GM12865 (cell line): ENCODE results near the gene GTPBP1.

ENCODE experiments used
- DNase-seq: peaks from one replicate; pipeline ENCODE4 v3.0.0; 2010; ENCODE audit warnings: low read depth
- H3K4me3 ChIP-seq: 2 replicates; pipeline ENCODE4 v1.5.1; 2011; ENCODE audit warnings: mild to moderate bottlenecking, low read depth, low read length, control low read depth
- TF ChIP-seq, protein P1 (sequence below): IDR thresholded peaks from 2 replicates; pipeline ENCODE4 v1.5.1; 2011; ENCODE audit warnings: low read length, control low read depth, low read depth, inconsistent platforms; ENCODE audit not compliant: insufficient read depth; ENCODE audit errors: missing control alignments

Gene GTPBP1

DNA sequence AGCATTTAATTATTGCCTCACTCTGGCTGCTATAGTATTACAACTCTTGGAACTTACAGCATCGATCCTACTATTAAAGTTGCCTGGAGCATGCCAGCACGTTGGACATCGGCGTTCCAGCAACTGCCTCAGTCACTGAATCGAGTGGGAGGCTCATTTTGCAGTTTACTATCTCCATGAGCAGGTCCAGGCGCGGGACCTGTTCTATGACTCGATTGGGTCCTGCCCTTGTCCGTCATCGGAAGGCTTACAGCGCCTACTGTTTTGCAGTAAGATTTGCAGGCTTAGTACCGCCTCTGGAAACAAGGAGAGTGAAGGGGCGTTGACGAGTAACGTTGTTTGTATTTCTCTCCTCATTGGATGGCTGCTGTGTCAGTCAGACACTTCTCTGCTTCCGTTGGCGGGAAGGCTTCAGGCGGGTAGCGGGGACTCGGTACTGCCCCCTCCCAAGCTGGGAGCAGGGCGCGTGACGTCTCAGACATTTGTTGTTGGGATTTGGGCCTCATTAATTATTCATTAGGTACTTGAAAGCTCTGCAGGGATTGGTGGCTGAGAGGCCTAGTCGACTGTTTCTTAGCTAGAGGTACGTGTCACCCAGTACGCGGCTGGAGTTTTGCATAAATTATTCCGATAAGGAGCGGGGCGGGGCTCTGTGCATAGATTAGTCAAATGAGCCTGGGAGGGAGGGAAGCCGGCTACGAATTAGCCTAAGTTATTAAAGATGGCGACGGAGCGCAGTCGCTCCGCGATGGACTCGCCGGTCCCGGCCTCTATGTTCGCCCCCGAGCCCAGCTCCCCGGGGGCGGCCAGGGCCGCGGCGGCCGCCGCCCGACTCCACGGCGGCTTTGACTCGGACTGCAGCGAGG lies at the start of gene GTPBP1:
Gene GTPBP1, plus strand, starts transcription at position 710 of the 866 bp plus-strand sequence. Its CDS starts 12 bp downstream, at position 722.
- peak; percentile 100 for DNase-seq
- peak within 1 kb of the TSS; percentile 79 for H3K4me3 ChIP-seq
- TF ChIP-seq, protein P1, sequence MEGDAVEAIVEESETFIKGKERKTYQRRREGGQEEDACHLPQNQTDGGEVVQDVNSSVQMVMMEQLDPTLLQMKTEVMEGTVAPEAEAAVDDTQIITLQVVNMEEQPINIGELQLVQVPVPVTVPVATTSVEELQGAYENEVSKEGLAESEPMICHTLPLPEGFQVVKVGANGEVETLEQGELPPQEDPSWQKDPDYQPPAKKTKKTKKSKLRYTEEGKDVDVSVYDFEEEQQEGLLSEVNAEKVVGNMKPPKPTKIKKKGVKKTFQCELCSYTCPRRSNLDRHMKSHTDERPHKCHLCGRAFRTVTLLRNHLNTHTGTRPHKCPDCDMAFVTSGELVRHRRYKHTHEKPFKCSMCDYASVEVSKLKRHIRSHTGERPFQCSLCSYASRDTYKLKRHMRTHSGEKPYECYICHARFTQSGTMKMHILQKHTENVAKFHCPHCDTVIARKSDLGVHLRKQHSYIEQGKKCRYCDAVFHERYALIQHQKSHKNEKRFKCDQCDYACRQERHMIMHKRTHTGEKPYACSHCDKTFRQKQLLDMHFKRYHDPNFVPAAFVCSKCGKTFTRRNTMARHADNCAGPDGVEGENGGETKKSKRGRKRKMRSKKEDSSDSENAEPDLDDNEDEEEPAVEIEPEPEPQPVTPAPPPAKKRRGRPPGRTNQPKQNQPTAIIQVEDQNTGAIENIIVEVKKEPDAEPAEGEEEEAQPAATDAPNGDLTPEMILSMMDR: no peak

DNA sequence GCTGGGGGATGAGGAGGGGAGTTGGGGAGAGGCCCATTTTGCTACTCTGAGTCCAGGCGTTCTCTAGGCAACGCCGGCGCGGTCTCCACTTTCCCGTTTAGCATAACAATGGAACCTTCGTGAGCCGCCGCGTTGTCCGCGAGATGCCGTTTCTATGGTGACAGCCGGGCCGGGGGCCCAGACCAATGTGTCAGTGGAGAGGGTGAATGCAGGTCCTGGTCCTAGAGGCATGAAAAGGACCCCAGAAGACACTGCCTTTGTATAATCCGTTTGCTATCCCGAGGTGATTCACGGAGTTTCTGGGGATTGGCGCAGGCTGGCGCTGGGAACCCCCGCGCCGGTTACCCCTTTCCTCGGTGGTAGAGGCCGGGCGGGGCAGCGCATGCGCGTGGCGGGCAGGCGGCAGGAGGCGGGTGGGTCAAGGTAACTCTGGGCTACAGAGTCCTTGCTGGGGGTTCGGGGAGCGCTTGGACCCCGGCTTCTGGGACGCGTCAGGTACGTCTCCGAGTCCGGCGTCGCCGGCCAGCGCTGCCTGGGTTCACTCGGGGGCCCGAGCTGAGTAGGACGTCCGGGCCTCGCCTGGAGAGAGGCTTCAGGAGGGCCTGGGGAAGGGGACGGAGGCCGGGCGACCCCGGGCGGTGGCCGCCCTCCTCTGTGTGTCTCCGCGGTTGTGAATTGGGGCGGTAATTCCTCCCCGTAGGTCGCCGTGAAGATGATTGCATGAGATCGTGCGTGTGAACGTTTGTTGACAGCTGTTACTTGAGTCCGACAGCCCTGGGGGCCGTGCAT lies 49.3 kb upstream of the GTPBP1 start, which contains the start of the genes CBY1 and FAM227A:
Gene CBY1, plus strand, starts transcription at position 383 of the 789 bp plus-strand sequence. CDS start 11,417 bp downstream, outside the sequence.
Gene FAM227A, minus strand, starts transcription at position 137 of the 789 bp plus-strand sequence. CDS start 6,224 bp downstream, outside the sequence.
- DNase-seq: peak; percentile 90
- peak within 1 kb of the TSS; percentile 80 for H3K4me3 ChIP-seq
- TF ChIP-seq, protein P1: no peak

DNA sequence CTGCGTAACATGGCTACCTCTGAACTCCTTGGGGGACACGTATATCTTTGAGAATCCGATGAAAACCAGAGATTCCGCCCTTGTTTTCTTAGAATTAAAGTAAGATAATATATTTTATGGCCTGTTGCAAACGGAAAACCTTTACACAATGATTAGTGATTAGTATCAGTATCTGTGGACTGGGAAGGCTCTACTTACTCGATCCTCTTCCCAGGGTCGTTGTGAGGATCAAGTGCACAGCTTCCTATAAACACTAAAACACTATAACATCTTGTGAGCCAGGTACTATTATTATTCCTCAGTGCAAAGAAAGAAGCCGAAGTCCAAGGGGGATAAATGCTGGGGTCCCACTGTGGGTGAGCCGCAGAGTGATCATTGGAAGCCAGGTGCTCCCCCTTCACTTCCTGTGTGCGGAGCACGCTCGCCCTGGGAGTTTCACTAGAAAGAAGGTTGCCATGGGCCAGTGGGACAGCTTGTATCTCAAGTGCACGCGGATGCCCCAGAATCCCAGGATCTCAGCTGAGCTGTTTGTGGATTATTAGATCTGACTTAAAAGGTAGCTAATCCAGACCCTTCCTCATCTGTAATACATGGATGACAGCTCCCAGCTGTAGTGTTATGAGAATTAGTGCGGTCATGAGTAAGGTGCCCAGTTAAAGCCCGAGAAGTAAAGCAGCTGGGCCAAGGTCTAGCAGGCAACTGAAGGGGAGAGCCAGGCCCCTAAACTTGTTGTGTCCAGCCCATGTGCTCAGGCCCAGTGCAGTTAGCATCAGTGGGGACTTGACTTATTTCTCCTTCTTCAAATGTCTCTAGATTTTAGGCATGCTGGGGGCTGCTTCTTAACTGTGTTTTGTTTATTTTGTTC lies 48.5 kb upstream of the GTPBP1 start:
- TF ChIP-seq, protein P1: no peak

DNA sequence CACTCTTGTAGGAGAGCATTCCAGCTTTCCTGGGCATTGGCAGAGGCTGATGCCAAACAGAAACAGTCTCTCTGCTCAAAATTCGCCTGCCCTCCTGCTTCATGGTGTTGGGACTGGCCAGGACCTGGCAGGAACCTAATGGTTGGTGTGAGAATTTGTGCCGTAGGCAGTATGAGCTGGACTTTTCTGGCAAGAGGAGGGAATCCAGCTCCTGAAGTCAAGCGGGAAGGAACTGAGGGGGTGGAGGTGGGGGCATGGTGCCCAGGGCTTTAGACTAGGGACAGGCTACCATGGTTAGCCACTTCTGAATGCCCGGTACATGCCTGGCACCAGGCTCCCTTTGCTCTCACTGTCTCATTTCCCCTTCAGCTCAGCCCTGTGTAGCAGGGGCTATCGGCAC lies 30.9 kb upstream of the GTPBP1 start:
- TF ChIP-seq, protein P1: no peak
- no peak for DNase-seq
- H3K4me3 ChIP-seq: no peak overlapping the region

More for the DNA sequence above, 48.5 kb upstream of the GTPBP1 start:
- DNase-seq: peak; percentile 69
- H3K4me3 ChIP-seq: peak overlapping the region; percentile 80

DNA sequence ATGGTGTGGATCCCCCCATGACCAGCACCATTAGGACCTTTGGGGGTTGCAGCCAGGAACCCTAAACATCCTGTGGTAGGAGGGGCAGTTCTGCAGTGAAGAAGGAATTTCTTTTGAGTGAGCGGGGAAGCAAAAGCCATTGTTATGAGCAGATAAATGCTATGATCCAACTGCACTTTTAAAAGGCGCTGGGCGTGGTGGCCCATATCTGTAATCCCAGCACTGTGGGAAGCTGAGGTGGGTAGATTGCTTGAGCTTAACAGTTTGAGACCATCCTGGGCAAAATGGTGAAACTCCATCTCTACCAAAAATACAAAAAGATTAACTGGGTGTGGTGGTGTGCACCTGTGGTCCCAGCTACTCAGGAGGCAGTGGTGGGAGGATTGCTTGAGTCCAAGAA lies 29.9 kb upstream of the GTPBP1 start:
- no peak overlapping the region for H3K4me3 ChIP-seq
- DNase-seq: no peak
- TF ChIP-seq, protein P1: no peak

DNA sequence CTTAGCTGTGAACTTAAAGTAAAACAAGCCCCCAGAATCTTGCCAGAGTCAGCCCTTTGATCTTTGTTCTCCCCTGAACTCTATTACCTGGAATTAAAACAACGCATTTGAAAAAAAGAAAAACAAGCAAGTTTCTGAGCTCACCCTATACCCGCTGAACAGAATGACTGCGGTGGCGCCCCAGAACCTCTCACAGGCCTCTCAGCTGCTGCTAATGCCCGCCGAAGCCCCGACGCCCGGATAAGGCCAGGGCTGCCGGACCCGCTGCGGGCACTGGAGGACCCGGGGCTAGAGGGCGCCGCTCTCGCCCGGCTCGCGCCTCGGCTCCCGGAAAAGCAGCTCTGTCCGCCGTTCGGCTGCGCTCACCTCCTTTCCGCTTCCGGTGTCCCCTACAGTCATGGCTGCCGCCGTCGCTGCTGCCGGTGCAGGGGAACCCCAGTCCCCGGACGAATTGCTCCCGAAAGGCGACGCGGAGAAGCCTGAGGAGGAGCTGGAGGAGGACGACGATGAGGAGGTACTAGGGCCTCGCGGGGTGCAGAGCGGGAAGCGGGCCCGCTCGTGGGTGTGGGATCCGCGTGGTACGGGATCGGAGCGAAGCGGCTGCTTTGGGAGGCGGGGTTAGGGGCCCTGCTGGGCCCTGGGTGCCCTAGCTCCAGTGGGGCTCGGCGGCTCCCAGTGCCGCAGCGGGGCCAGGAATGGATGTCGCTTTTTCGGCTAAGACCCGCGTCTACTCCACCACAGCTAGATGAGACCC lies 24.0 kb upstream of the GTPBP1 start, which contains the start of gene TOMM22:
Gene TOMM22, plus strand, starts transcription at position 376 of the 754 bp plus-strand sequence. Its CDS starts 22 bp downstream, at position 398.
- peak; percentile 93 for DNase-seq
- H3K4me3 ChIP-seq: peak within 1 kb of the TSS; percentile 85
- TF ChIP-seq, protein P1: peak; percentile 72
